ENCODE results near the gene OR2T12.

DNA sequence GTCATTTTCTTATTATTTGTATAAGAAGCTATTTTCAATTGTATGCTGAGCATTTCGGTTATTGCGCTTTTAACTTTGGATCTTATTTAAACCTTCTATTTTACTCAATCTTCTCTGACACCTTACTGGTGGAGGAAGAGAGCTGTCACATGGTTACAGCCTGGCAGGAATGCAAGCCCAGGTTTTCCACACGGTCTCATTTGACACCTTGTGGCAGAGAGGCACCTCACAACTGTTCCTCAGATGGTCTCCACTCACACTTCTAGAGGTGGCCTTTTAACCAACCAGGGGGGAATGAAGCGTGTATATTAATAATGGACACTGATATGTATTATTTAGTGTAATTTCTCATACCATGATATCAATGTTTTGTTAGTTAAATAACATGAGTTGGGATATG lies 35.0 kb downstream of the OR2T12 start:
- TF ChIP-seq PAX5 (IDR thresholded peaks at IDR 0.05; ENCODE audit: insufficient read depth, low read length, severe bottlenecking) (no peak), POU2F2 (IDR thresholded peaks at IDR 0.05; ENCODE audit: low read depth, low read length) (no peak), TAF1 (IDR thresholded peaks at IDR 0.05; ENCODE audit: low read depth, low read length) (no peak), SPI1 (IDR thresholded peaks at IDR 0.05; ENCODE audit: low read depth, low read length) (no peak)

Measured in GM12891 (cell line).